ENCODE results near the gene PACRGL. TPM values are rescaled to one million over a fixed set of nuclear protein-coding genes. Genes with fewer than 3 reads are reported as not detected.

PACRGL gene
- total and polyA plus RNA-seq, 2 of the 4 experiments (the other 2 are of a cell fraction), result 7.4 to 13.1 TPM

DNA sequence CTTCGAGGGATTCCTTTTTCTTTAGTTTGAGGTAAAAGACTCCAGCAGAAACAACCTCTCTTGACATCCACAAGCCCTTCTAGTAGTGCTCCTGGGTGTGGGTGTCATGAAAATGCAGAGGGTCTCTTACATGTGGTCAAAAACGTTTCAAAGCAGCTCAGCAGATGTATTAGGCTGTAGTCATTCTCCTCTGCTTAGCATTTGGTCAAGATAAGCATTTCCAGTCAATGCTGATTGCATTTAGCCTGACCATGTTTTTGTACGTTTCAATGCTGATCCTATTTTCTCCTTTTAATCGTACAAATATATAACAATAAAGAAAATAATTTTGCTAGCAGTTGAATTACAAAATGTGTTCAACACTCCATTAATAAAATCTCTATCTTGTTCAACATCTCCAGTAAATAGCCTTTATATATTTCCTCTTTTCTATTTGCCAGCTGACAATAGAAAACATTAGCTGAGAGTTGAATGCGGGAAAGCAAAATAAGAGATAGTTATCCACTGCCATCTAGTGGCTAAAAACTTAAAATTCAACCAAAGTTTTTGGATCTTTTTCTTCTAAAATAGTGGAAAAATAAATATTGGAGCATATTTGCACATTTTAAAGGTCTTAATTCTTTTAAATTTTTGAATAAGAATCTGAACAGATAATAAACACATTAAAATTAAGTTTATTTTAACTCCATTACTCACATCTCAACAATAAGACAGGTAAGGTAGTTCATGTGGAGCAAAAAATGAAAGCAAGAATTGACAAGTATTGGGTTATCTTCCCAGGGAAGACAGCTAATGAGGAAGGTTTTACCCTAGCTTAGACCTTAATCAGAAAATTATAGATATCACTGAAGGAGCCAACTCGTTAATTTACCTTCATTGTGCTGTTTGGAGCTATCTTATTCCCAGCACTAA lies 15.2 kb upstream of the PACRGL start:
- Histone ChIP-seq H3K4me3 (ENCODE audit: insufficient read depth, low read depth, low read length) (no peak overlapping the region), H3K4ac (ENCODE audit: low read depth, low read length) (no peak overlapping the region), H2BK20ac (ENCODE audit: low read depth, low read length) (no peak overlapping the region), H2BK120ac (ENCODE audit: low read depth, low read length) (no peak overlapping the region), H4K8ac (ENCODE audit: low read depth in 2 of 2, low read length in 2 of 2) (no peak overlapping the region), H3K9ac (ENCODE audit: low read depth, low read length) (no peak overlapping the region), H3K4me1 (ENCODE audit: control insufficient read depth, insufficient read depth, low read length) (no peaks in the 10 kb centered on the region), H2BK5ac (ENCODE audit: low read depth, low read length, poor library complexity, severe bottlenecking) (no peak overlapping the region), H4K20me1 (ENCODE audit: insufficient read depth, low read length) (no peaks in the 10 kb centered on the region), H3K23ac (ENCODE audit: low read depth, low read length) (no peak overlapping the region), H3K9me3 (ENCODE audit: control insufficient read depth, insufficient read depth, low read length) (no peaks in the 10 kb centered on the region), H3K14ac (replicated peaks; ENCODE audit: low read depth, low read length) (no peak overlapping the region), H3K27me3 (ENCODE audit: control insufficient read depth, insufficient read depth, low read length) (peaks cover 5% of the 10 kb centered on the region), H2AK5ac (ENCODE audit: low read depth, low read length) (no peak overlapping the region), H3K4me2 (ENCODE audit: low read depth, low read length) (no peak overlapping the region), H3K36me3 (ENCODE audit: control insufficient read depth, insufficient read depth, low read length) (no peaks in the 10 kb centered on the region), H3K18ac (ENCODE audit: low read depth, low read length) (no peak overlapping the region), H2AFZ (replicated peaks; ENCODE audit: low read length, poor library complexity) (no peak overlapping the region), H2BK15ac (ENCODE audit: low read depth, low read length) (no peak overlapping the region), H3K27ac (ENCODE audit: insufficient read depth, low read length) (no peak overlapping the region), H4K5ac (ENCODE audit: low read depth, low read length) (no peak overlapping the region), H3K9me1 (ENCODE audit: insufficient read depth, low read length) (no peaks in the 10 kb centered on the region), H3K56ac (ENCODE audit: extremely low read depth, insufficient read depth, low read length) (no peak overlapping the region), H3K79me1 (ENCODE audit: low read depth in 1 of 2, low read length in 2 of 2) (no peaks in the 10 kb centered on the region), H4K91ac (ENCODE audit: insufficient read depth, low read depth, low read length) (no peak overlapping the region), H2AK9ac (replicated peaks; ENCODE audit: low read depth, low read length, poor library complexity) (no peak overlapping the region)
- intact Hi-C loops (cut with micrococcal nuclease), result loop anchor here (2.0 to 5.0 kb wide), 6 partner anchors 140 to 1998 kb away; no protein-coding TSS in a partner anchor
- ChIA-PET CTCF (interaction anchor here (0.6 to 1.5 kb wide), 10 partner anchors 10 to 392 kb away, joined by 3 to 6 read pairs (median 4); no protein-coding TSS in a partner anchor), POLR2A (ENCODE audit: unreplicated experiment) (no interaction called here)
- peak; percentile 27; the same call in 1 of the 2 replicates for ATAC-seq (ENCODE audit: low read depth)
- dilution Hi-C loops (cut with HindIII; ENCODE audit: low sequenced_read_pairs, unreplicated experiment), result no loop called here
- WGBS, 2 experiments (ENCODE audit: extremely low coverage in 2 of 2, insufficient read length in 1 of 2), result 0% methylated on average over 1 of the region's 6 CpGs; no CpG with 5 or more reads in 1 of the 2 experiments
- TF ChIP-seq, protein P1, sequence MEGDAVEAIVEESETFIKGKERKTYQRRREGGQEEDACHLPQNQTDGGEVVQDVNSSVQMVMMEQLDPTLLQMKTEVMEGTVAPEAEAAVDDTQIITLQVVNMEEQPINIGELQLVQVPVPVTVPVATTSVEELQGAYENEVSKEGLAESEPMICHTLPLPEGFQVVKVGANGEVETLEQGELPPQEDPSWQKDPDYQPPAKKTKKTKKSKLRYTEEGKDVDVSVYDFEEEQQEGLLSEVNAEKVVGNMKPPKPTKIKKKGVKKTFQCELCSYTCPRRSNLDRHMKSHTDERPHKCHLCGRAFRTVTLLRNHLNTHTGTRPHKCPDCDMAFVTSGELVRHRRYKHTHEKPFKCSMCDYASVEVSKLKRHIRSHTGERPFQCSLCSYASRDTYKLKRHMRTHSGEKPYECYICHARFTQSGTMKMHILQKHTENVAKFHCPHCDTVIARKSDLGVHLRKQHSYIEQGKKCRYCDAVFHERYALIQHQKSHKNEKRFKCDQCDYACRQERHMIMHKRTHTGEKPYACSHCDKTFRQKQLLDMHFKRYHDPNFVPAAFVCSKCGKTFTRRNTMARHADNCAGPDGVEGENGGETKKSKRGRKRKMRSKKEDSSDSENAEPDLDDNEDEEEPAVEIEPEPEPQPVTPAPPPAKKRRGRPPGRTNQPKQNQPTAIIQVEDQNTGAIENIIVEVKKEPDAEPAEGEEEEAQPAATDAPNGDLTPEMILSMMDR (conservative IDR thresholded peaks at IDR 0.05; ENCODE audit: low read depth, low read length), result peak; percentile 73
- TF ChIP-seq MXI1 (IDR thresholded peaks at IDR 0.05; ENCODE audit: borderline replicate concordance, low read depth, low read length), result no peak
- no peak for TF ChIP-seq NFE2L2 (IDR thresholded peaks at IDR 0.05; ENCODE audit: low read depth, low read length)
- TF ChIP-seq SMC3 (IDR thresholded peaks at IDR 0.05; ENCODE audit: low read depth, low read length), result peak; percentile 64
- TF ChIP-seq RAD21 (IDR thresholded peaks at IDR 0.05; ENCODE audit: low read length), result peak; percentile 73
- no peak for TF ChIP-seq RCOR1 (IDR thresholded peaks at IDR 0.05; ENCODE audit: insufficient replicate concordance, low read length)
- no peak for TF ChIP-seq POLR2A (IDR thresholded peaks at IDR 0.05; ENCODE audit: low read depth, low read length)
- TF ChIP-seq BHLHE40 (IDR thresholded peaks at IDR 0.05; ENCODE audit: low read depth, low read length), result no peak
- TF ChIP-seq CEBPB (IDR thresholded peaks at IDR 0.05; ENCODE audit: low read depth, low read length), result no peak
- no peak for TF ChIP-seq FOS (IDR thresholded peaks at IDR 0.05; ENCODE audit: low read depth, low read length)
- BruUV-seq (replicated peaks), result no TSS peak
- DNase-seq, result peak; percentile 27
- in situ Hi-C loops (cut with MboI; ENCODE audit: low sequenced_read_pairs), result loop anchor here (5.0 to 10.0 kb wide), 4 partner anchors 140 to 2000 kb away; no protein-coding TSS in a partner anchor

All from IMR-90 (cell line).